HepG2 (cell line): ENCODE results near the gene TSHZ1. TPM values are rescaled to one million over a fixed set of nuclear protein-coding genes. Genes with fewer than 3 reads are reported as not detected.
A peak's percentile ranks its signal among the peaks of the same experiment; 100 is the strongest.

Source experiments
- ATF6 ChIP-seq: sonication (generic); formaldehyde crosslinking; conservative IDR thresholded peaks from 2 replicates; pipeline ENCODE4 v1.4.0; 2020; ENCODE audit warnings: missing genetic modification reagents
- DRAP1 ChIP-seq: IDR thresholded peaks from 2 replicates; pipeline ENCODE4 v1.6.1; 2016; ENCODE audit warnings: missing genetic modification reagents, missing compliant biosample characterization
- GABPB1 ChIP-seq: IDR thresholded peaks from 2 replicates; pipeline ENCODE4 v1.6.1; 2016; ENCODE audit warnings: mild to moderate bottlenecking, missing genetic modification reagents, moderate library complexity, missing compliant biosample characterization
- KDM2A ChIP-seq: sonication (generic); formaldehyde crosslinking; IDR thresholded peaks from 2 replicates; pipeline ENCODE4 v1.4.0; 2020; ENCODE audit warnings: low read depth, missing genetic modification reagents, borderline replicate concordance
- MAFG ChIP-seq: sonication (generic); formaldehyde crosslinking; IDR thresholded peaks from 2 replicates; pipeline ENCODE4 v1.5.1; 2020; ENCODE audit warnings: mild to moderate bottlenecking, missing genetic modification reagents
- MIXL1 ChIP-seq: IDR thresholded peaks from 2 replicates; pipeline ENCODE4 v1.6.1; 2016
- PPARG ChIP-seq: conservative IDR thresholded peaks from 2 replicates; pipeline ENCODE4 v1.6.1; 2016; ENCODE audit warnings: missing biosample characterization, missing genetic modification reagents
- RERE ChIP-seq: IDR thresholded peaks from 2 replicates; pipeline ENCODE4 v1.6.1; 2016; ENCODE audit warnings: low read depth, missing genetic modification reagents, missing compliant biosample characterization
- REXO4 ChIP-seq: sonication (generic); formaldehyde crosslinking; IDR thresholded peaks from 2 replicates; pipeline ENCODE4 v1.8.0; 2022; ENCODE audit warnings: missing genetic modification reagents, mild to moderate bottlenecking, borderline replicate concordance
- RFX3 ChIP-seq: IDR thresholded peaks from 2 replicates; pipeline ENCODE4 v1.6.1; 2016; ENCODE audit warnings: missing biosample characterization, missing genetic modification reagents
- SIX1 ChIP-seq: sonication (generic); formaldehyde crosslinking; IDR thresholded peaks from 2 replicates; pipeline ENCODE4 v1.4.0; 2020; ENCODE audit warnings: missing genetic modification reagents, borderline replicate concordance
- XRCC5 ChIP-seq: fragments of 200-400 bp; formaldehyde crosslinking; optimal IDR thresholded peaks from 2 replicates; pipeline ENCODE3; 2017; ENCODE audit warnings: mild to moderate bottlenecking, low read length
- YEATS4 ChIP-seq: sonication (generic); formaldehyde crosslinking; IDR thresholded peaks from 2 replicates; pipeline ENCODE4 v1.4.0; 2020; ENCODE audit warnings: missing genetic modification reagents, borderline replicate concordance
- ZBTB1 ChIP-seq: sonication (generic); formaldehyde crosslinking; IDR thresholded peaks from 2 replicates; pipeline ENCODE4 v1.4.0; 2020; ENCODE audit warnings: missing genetic modification reagents, borderline replicate concordance
- ZNF292 ChIP-seq: sonication (generic); formaldehyde crosslinking; IDR thresholded peaks from 2 replicates; pipeline ENCODE4 v1.8.1; 2022; ENCODE audit warnings: mild to moderate bottlenecking, low read depth, missing genetic modification reagents, borderline replicate concordance
- ZNF644 ChIP-seq: IDR thresholded peaks from 2 replicates; pipeline ENCODE4 v1.6.1; 2016; ENCODE audit warnings: low read depth
- ZNF768 ChIP-seq: sonication (generic); formaldehyde crosslinking; IDR thresholded peaks from 2 replicates; pipeline ENCODE4 v1.4.0; 2020; ENCODE audit warnings: missing genetic modification reagents
- ZNF790 ChIP-seq: sonication (generic); formaldehyde crosslinking; IDR thresholded peaks from 2 replicates; pipeline ENCODE4 v1.8.0; 2022; ENCODE audit warnings: missing genetic modification reagents, mild to moderate bottlenecking, borderline replicate concordance
- polyA plus RNA-seq, 8 experiments: library from polyadenylated mRNA; depleted of rRNA in 3 of 8; stranded (reverse) in 7 of 8; unstranded in 1 of 8; fragments of >200 nt; fragmentation: Illumina TruSeq in 4 of 8; extraction: Trizol in 4 of 8; gene quantifications; 2 replicates each; pipeline versions ENCODE4 v1.2.1 to v1.2.3, GENCODE V29; 2011 to 2016; ENCODE audit warnings: low read depth in 4 of 8, missing spikeins in 1 of 8, mixed read lengths in 1 of 8; ENCODE audit not compliant: insufficient read depth in 1 of 8
- total RNA-seq, 5 experiments: library from RNA; depleted of rRNA; stranded (reverse); fragments of >200 nt; fragmentation: Illumina TruSeq; extraction: Trizol; gene quantifications; 2 replicates each; pipeline ENCODE4 v1.2.3, GENCODE V29; 2016; ENCODE audit warnings: low read depth in 1 of 5

TSHZ1 gene
- total and polyA plus RNA-seq, 2 of the 13 experiments (the other 11 are each of a cell fraction or from before 2014, with no cell fraction given) = 2.5 to 2.7 TPM

DNA sequence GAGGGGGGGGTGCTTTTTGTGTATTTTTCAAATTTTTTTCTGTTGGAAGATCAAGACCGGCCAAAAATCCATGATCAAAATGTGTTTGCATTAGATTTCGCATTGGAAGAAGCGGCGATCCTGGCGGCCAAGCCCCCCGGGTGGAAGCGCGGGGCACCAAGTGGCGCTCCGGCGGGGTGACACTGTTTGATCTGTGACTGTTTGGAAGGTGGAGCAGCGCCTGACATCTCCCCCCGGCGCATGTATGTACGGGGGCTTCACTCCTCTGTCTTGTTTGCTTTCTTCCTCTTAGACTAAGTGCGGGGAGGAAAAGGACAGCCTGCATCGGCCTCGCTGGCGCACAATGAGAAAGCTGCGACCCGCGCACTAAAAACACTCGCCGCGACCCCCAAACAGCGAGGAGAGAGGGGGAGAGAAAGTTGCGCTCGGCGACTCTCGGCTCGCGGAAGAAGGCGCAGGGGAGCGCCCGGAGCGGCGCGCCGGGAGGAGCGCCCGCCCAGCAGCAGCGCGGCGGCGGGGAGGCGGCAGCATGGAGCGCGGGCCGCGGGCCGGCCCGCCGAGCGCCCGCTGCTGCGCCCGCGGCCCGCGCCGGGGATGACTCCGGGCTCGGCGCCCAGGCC, 515 bp downstream of the TSHZ1 start (continued):
- TF ChIP-seq RFX3 (no peak), REXO4 (CRISPR knock-in tag) (no peak), KDM2A (peak; percentile 47; the same call in 1 of the 2 replicates), ZNF292 (CRISPR knock-in tag) (peak; percentile 13; the same call in 1 of the 2 replicates), ATF6 (CRISPR knock-in tag) (no peak), MAFG (CRISPR knock-in tag) (no peak), ZNF790 (CRISPR knock-in tag) (no peak), PPARG (CRISPR knock-in tag) (no peak), XRCC5 (no peak), DRAP1 (CRISPR knock-in tag) (no peak), RERE (CRISPR knock-in tag) (no peak), GABPB1 (CRISPR knock-in tag) (peak; percentile 27; the same call in 1 of the 2 replicates), ZBTB1 (no peak), SIX1 (CRISPR knock-in tag) (no peak), MIXL1 (CRISPR knock-in tag) (no peak), ZNF644 (CRISPR knock-in tag) (no peak), YEATS4 (CRISPR knock-in tag) (0 out of 2 replicates have a peak, but pooled peaks have one; percentile 9), ZNF768 (CRISPR knock-in tag) (no peak)
